H1 (cell line): Measurements from ENCODE around the gene AGRN. TPM values are rescaled to one million over a fixed set of nuclear protein-coding genes. Genes with fewer than 3 reads are reported as not detected.

ENCODE experiments used
- E2F6 ChIP-seq: IDR thresholded peaks from 2 replicates; pipeline ENCODE4 v1.6.1; 2012; ENCODE audit warnings: inconsistent platforms
- FOSL1 ChIP-seq: IDR thresholded peaks from 2 replicates; pipeline ENCODE4 v1.6.1; 2011; ENCODE audit warnings: mild to moderate bottlenecking, low read depth, low read length, moderate library complexity; ENCODE audit not compliant: insufficient read depth
- polyA plus RNA-seq, 7 experiments: library from polyadenylated mRNA; depleted of rRNA in 3 of 7; stranded (reverse) in 5 of 7; unstranded in 2 of 7; fragments of >200 nt in 5 of 7; fragments of 200-250 nt in 2 of 7; gene quantifications; 1 replicate in 5 of 7; 2 replicates in 1 of 7; 4 replicates in 1 of 7; pipeline versions ENCODE4 v1.2.1 to v1.2.3, GENCODE V29; 2011 to 2013; ENCODE audit warnings: missing spikeins in 2 of 7, mixed read lengths in 2 of 7
- total RNA-seq: library from RNA; stranded (reverse); fragmentation: NEBNext Ultra II Directional; extraction: Animal tissue kit (Norgen Biotek cat#: 25700); gene quantifications from 2 replicates; pipeline ENCODE4 v1.2.1, GENCODE V29; 2021

Gene AGRN
- total and polyA plus RNA-seq, 2 of the 8 experiments (the other 6 are each of a cell fraction or from before 2014, with no cell fraction given): 52.3 to 155 TPM

GRCh38 chr1:1053022-1053421 is 33.1 kb downstream of the AGRN start (continued):
- no peak for TF ChIP-seq E2F6
- TF ChIP-seq FOSL1: no peak
